PC-3 (cell line): Measurements from ENCODE around the gene ABCA3. TPM values are rescaled to one million over a fixed set of nuclear protein-coding genes. Genes with fewer than 3 reads are reported as not detected.

Source experiments
- ATAC-seq: fragments of 200-7000 bp; cut with Tn5 transposase; 2 replicates; pipeline ENCODE4 v1.9.1; 2020; ENCODE audit warnings: mild to moderate bottlenecking, moderate library complexity
- BruUV-seq: library from RNA; stranded (reverse); fragments of 400-500 nt; replicated peaks from 2 replicates; lab custom pipeline; 2021; lab: Mats Ljungman, UMichigan
- CTCF ChIA-PET: fragments of 300-600 bp; sonication (Branson Sonifier 250); formaldehyde crosslinking; loops from one replicate; lab custom pipeline; 2022; ENCODE audit warnings: antibody characterized with exemption; lab: Charles Lee
- POLR2A ChIA-PET: fragments of 300-600 bp; sonication (Branson Sonifier 250); formaldehyde crosslinking; loops from one replicate; lab custom pipeline; 2022; ENCODE audit warnings: antibody characterized with exemption; ENCODE audit not compliant: unreplicated experiment; lab: Charles Lee
- DNase-seq: peaks from one replicate; pipeline ENCODE4 v3.0.0-alpha.2; 2015
- H2AFZ ChIP-seq: fragments of 300-600 bp; sonication (generic); 2 replicates; pipeline ENCODE4 v1.6.0; 2016; ENCODE audit warnings: antibody characterized with exemption, low read length
- H3F3A ChIP-seq: fragments of 300-600 bp; sonication (generic); one replicate; pipeline ENCODE4 v1.6.0; 2017; ENCODE audit warnings: antibody characterized with exemption, low read length, control low read depth, mild to moderate bottlenecking; ENCODE audit not compliant: unreplicated experiment
- H3K27ac ChIP-seq: fragments of 300-600 bp; sonication (generic); 2 replicates; pipeline ENCODE4 v1.5.1; 2016; ENCODE audit warnings: mild to moderate bottlenecking, low read length
- H3K27me3 ChIP-seq: fragments of 300-600 bp; sonication (generic); 2 replicates; pipeline ENCODE4 v1.6.1; 2016; ENCODE audit warnings: low read length, mixed read lengths
- H3K36me3 ChIP-seq: fragments of 300-600 bp; sonication (generic); 2 replicates; pipeline ENCODE4 v1.6.1; 2016; ENCODE audit warnings: low read depth, mixed run types, low read length, mixed read lengths
- H3K4me1 ChIP-seq: fragments of 300-600 bp; sonication (generic); 2 replicates; pipeline ENCODE4 v1.5.1; 2016; ENCODE audit warnings: low read length; ENCODE audit not compliant: insufficient read depth
- H3K4me2 ChIP-seq: fragments of 300-600 bp; sonication (generic); 2 replicates; pipeline ENCODE4 v1.6.0; 2016; ENCODE audit warnings: low read length
- H3K4me3 ChIP-seq: fragments of 300-600 bp; sonication (generic); 2 replicates; pipeline ENCODE4 v1.5.1; 2016; ENCODE audit warnings: mild to moderate bottlenecking, low read length, mixed read lengths
- H3K79me2 ChIP-seq: fragments of 300-600 bp; sonication (generic); 2 replicates; pipeline ENCODE4 v1.6.1; 2017; ENCODE audit warnings: low read length, mixed read lengths
- H3K9ac ChIP-seq: fragments of 300-600 bp; sonication (generic); 2 replicates; pipeline ENCODE4 v1.6.0; 2016; ENCODE audit warnings: mild to moderate bottlenecking, low read length
- H3K9me2 ChIP-seq: fragments of 300-600 bp; sonication (generic); replicated peaks from 2 replicates; pipeline ENCODE4 v1.6.1; 2016; ENCODE audit warnings: mixed run types, low read length, mixed read lengths
- H3K9me3 ChIP-seq: fragments of 300-600 bp; sonication (generic); 2 replicates; pipeline ENCODE4 v1.6.1; 2016; ENCODE audit warnings: low read length, mixed read lengths
- H4K20me1 ChIP-seq: fragments of 300-600 bp; sonication (generic); 2 replicates; pipeline ENCODE4 v1.6.1; 2016; ENCODE audit warnings: low read length, mixed read lengths
- CTCF ChIP-seq: fragments of 300-600 bp; sonication (generic); conservative IDR thresholded peaks from 2 replicates; pipeline ENCODE4 v1.5.1; 2017; ENCODE audit warnings: antibody characterized with exemption, low read depth, mild to moderate bottlenecking, low read length
- EZH2 ChIP-seq: fragments of 300-600 bp; sonication (generic); IDR thresholded peaks from one replicate; pipeline ENCODE4 v1.6.1; 2017; ENCODE audit warnings: antibody characterized with exemption, mild to moderate bottlenecking, low read length; ENCODE audit not compliant: unreplicated experiment
- EZH2phosphoT487 ChIP-seq: fragments of 300-600 bp; sonication (generic); IDR thresholded peaks from 2 replicates; pipeline ENCODE4 v1.6.1; 2018; ENCODE audit warnings: mild to moderate bottlenecking, antibody characterized with exemption, low read length, borderline replicate concordance
- intact Hi-C: fragments of 100-400 bp; cut with micrococcal nuclease; formaldehyde crosslinking; loops from 2 replicates; pipeline ENCODE4 v1.9.0; 2023
- total RNA-seq: library from RNA; depleted of rRNA; stranded (reverse); fragments of >200 nt; gene quantifications from 2 replicates; pipeline ENCODE4 v1.2.3, GENCODE V29; 2014

Gene ABCA3
- total RNA-seq, 1 experiment from 2014 or later: 11.0 TPM

DNA sequence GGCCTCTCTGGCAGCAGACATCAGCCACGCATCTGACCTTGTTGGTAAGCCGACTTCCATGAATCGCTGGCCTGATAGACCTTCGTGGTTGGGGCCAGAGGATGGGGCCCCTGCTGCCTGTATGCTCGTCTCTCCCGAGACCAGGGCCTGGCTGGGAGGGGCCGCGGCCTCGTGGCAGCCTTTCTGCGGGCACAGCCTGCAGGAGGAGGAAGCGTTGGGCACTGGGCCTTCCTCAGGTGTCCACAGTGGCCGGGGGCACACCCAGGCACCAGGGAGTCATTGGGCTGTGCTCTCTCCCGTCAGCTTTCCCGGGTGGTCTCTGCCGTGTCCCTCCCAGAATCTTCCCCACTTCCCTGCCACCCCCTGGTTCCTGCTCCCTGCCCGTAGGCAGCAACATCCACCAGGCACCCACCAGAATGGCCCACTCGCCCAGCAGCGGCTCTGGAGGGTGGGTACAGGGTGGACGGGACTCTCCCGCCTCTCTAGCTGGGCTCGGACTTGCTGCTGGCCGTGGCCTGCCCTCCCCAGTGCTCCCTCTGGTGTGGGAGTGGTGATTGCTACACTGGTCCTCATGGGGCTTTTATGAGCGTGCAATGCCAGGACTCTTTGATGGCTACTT lies 110.8 kb downstream of the ABCA3 start:
- Histone ChIP-seq H3K4me1 (peaks cover 12% of the 10 kb centered on the region), H3K9me3 (no peaks in the 10 kb centered on the region), H3K9me2 (no peaks in the 10 kb centered on the region), H2AFZ (no peak overlapping the region), H3K27ac (no peak overlapping the region), H3K79me2 (peaks cover 43% of the 10 kb centered on the region), H3K4me2 (no peak overlapping the region), H4K20me1 (peaks cover 9% of the 10 kb centered on the region; the same call in 1 of the 2 replicates), H3K4me3 (no peak overlapping the region), H3K36me3 (no peaks in the 10 kb centered on the region; the same call in 1 of the 2 replicates), H3F3A (no peaks in the 10 kb centered on the region), H3K9ac (no peak overlapping the region), H3K27me3 (no peaks in the 10 kb centered on the region)
- intact Hi-C loops: no loop called here
- no peak for ATAC-seq
- TF ChIP-seq EZH2: no peak
- TF ChIP-seq EZH2phosphoT487: no peak
- no peak for TF ChIP-seq CTCF
- no TSS peak for BruUV-seq
- no peak for DNase-seq
- CTCF ChIA-PET: no interaction called here
- POLR2A ChIA-PET: no interaction called here

GRCh38 chr16:2229091-2229490 lies 111.4 kb downstream of the ABCA3 start:
- Histone ChIP-seq H3K27me3 (no peaks in the 10 kb centered on the region), H3K79me2 (peaks cover 49% of the 10 kb centered on the region), H3K4me2 (no peak overlapping the region), H3K27ac (no peak overlapping the region), H3K9me3 (no peaks in the 10 kb centered on the region), H3K4me3 (no peak overlapping the region), H3F3A (no peaks in the 10 kb centered on the region), H4K20me1 (peaks cover 9% of the 10 kb centered on the region; the same call in 1 of the 2 replicates), H3K9me2 (no peaks in the 10 kb centered on the region), H3K4me1 (peaks cover 12% of the 10 kb centered on the region), H3K36me3 (no peaks in the 10 kb centered on the region; the same call in 1 of the 2 replicates), H3K9ac (no peak overlapping the region), H2AFZ (no peak overlapping the region)
- BruUV-seq: no TSS peak
- POLR2A ChIA-PET: no interaction called here
- DNase-seq (no peak), ATAC-seq (no peak)
- TF ChIP-seq EZH2 (no peak), CTCF (no peak), EZH2phosphoT487 (no peak)
- intact Hi-C loops: no loop called here
- CTCF ChIA-PET: no interaction called here

GRCh38 chr16:2228161-2228824 lies 112.2 kb downstream of the ABCA3 start:
- H3K79me2 ChIP-seq: peaks cover 55% of the 10 kb centered on the region
- no peaks in the 10 kb centered on the region for H3F3A ChIP-seq
- no peak overlapping the region for H2AFZ ChIP-seq
- no peaks in the 10 kb centered on the region for H3K27me3 ChIP-seq
- no peak overlapping the region for H3K4me3 ChIP-seq
- no peak for TF ChIP-seq EZH2
- TF ChIP-seq EZH2phosphoT487: no peak
- no peak for TF ChIP-seq CTCF
- BruUV-seq: no TSS peak
- no peaks in the 10 kb centered on the region; the same call in 1 of the 2 replicates for H3K36me3 ChIP-seq
- CTCF ChIA-PET: no interaction called here
- H3K9me2 ChIP-seq: no peaks in the 10 kb centered on the region
- ATAC-seq: no peak
- POLR2A ChIA-PET: no interaction called here
- H4K20me1 ChIP-seq: peaks cover 9% of the 10 kb centered on the region; the same call in 1 of the 2 replicates
- H3K4me2 ChIP-seq: no peak overlapping the region
- peaks cover 12% of the 10 kb centered on the region for H3K4me1 ChIP-seq
- no peak overlapping the region for H3K27ac ChIP-seq
- intact Hi-C loops: no loop called here
- H3K9ac ChIP-seq: no peak overlapping the region
- DNase-seq: no peak
- H3K9me3 ChIP-seq: no peaks in the 10 kb centered on the region
